Hepatocyte (in vitro differentiated cells): Measurements from ENCODE around the gene PLPPR1. TPM values are rescaled to one million over a fixed set of nuclear protein-coding genes. Genes with fewer than 3 reads are reported as not detected.
"Not testable (repeated sequence)": the region's sequence is repeated elsewhere in the genome, so short reads cannot be mapped to it uniquely, and the experiment has no call there.

ENCODE experiments used
- DNase-seq: peaks from one replicate; pipeline ENCODE4 v3.0.0-alpha.2; 2016; ENCODE audit warnings: low spot score
- H2AFZ ChIP-seq: fragments of 200-600 bp; sonication (generic); 2 replicates; pipeline ENCODE4 v1.6.0; 2016; ENCODE audit warnings: antibody characterized with exemption, mild to moderate bottlenecking
- H3K27ac ChIP-seq: fragments of 200-600 bp; sonication (generic); 2 replicates; pipeline ENCODE4 v1.5.1; 2016; ENCODE audit warnings: mild to moderate bottlenecking
- H3K27me3 ChIP-seq: fragments of 200-600 bp; sonication (generic); 2 replicates; pipeline ENCODE4 v1.6.1; 2016
- H3K36me3 ChIP-seq: fragments of 200-600 bp; sonication (generic); replicated peaks from 2 replicates; pipeline ENCODE4 v1.5.1; 2016; ENCODE audit warnings: low read depth; ENCODE audit not compliant: insufficient read depth
- H3K4me1 ChIP-seq: fragments of 200-600 bp; sonication (generic); 2 replicates; pipeline ENCODE4 v1.5.1; 2016; ENCODE audit warnings: mild to moderate bottlenecking, moderate library complexity; ENCODE audit not compliant: insufficient read depth
- H3K4me2 ChIP-seq: fragments of 200-600 bp; sonication (generic); 2 replicates; pipeline ENCODE4 v1.6.0; 2016
- H3K4me3 ChIP-seq: fragments of 200-600 bp; sonication (generic); 2 replicates; pipeline ENCODE4 v1.5.1; 2016; ENCODE audit warnings: mild to moderate bottlenecking
- H3K79me2 ChIP-seq: fragments of 200-600 bp; sonication (generic); 2 replicates; pipeline ENCODE4 v1.6.0; 2017; ENCODE audit warnings: mild to moderate bottlenecking
- H3K9me2 ChIP-seq: fragments of 200-600 bp; sonication (generic); replicated peaks from 2 replicates; pipeline ENCODE4 v1.6.0; 2017; ENCODE audit warnings: mild to moderate bottlenecking; ENCODE audit not compliant: insufficient read depth
- H3K9me3 ChIP-seq: fragments of 200-600 bp; sonication (generic); 2 replicates; pipeline ENCODE4 v1.5.1; 2016; ENCODE audit warnings: low read depth, mild to moderate bottlenecking
- H4K20me1 ChIP-seq: fragments of 200-600 bp; sonication (generic); 2 replicates; pipeline ENCODE4 v1.6.0; 2016; ENCODE audit warnings: mild to moderate bottlenecking; ENCODE audit not compliant: insufficient read depth, poor library complexity, severe bottlenecking
- EZH2 ChIP-seq: fragments of 200-600 bp; sonication (generic); IDR thresholded peaks from 2 replicates; pipeline ENCODE4 v1.6.1; 2016; ENCODE audit warnings: antibody characterized with exemption, mild to moderate bottlenecking, borderline replicate concordance
- EZH2phosphoT487 ChIP-seq: fragments of 200-600 bp; sonication (generic); IDR thresholded peaks from one replicate; pipeline ENCODE4 v1.6.1; 2018; ENCODE audit warnings: antibody characterized with exemption, mild to moderate bottlenecking, low read depth, moderate library complexity; ENCODE audit not compliant: unreplicated experiment, severe bottlenecking
- WGBS: methylation state at CpG from one replicate; pipeline ENCODE4 v1.1.6; 2016; ENCODE audit warnings: low lambda C conversion rate; ENCODE audit errors: missing lambda C conversion rate; 5-methylcytosine and 5-hydroxymethylcytosine counted together
- polyA plus RNA-seq: library from polyadenylated mRNA; unstranded; fragments of >200 nt; fragmentation: Nextera tagmentation; extraction: Ambion mirVana; gene quantifications from 2 replicates; pipeline ENCODE4 v1.2.1, GENCODE V29; 2016
- total RNA-seq: library from RNA; depleted of rRNA; stranded (reverse); fragments of >200 nt; gene quantifications from 2 replicates; pipeline ENCODE4 v1.2.3, GENCODE V29; 2014
- TF ChIP-seq, protein P1 (sequence below): fragments of 200-600 bp; sonication (generic); IDR thresholded peaks from 2 replicates; pipeline ENCODE4 v1.5.1; 2016; ENCODE audit warnings: antibody characterized with exemption, mild to moderate bottlenecking; ENCODE audit not compliant: poor library complexity

The PLPPR1 gene
- total and polyA plus RNA-seq, 2 experiments from 2014 or later, result 0.27 to 2.1 TPM

DNA sequence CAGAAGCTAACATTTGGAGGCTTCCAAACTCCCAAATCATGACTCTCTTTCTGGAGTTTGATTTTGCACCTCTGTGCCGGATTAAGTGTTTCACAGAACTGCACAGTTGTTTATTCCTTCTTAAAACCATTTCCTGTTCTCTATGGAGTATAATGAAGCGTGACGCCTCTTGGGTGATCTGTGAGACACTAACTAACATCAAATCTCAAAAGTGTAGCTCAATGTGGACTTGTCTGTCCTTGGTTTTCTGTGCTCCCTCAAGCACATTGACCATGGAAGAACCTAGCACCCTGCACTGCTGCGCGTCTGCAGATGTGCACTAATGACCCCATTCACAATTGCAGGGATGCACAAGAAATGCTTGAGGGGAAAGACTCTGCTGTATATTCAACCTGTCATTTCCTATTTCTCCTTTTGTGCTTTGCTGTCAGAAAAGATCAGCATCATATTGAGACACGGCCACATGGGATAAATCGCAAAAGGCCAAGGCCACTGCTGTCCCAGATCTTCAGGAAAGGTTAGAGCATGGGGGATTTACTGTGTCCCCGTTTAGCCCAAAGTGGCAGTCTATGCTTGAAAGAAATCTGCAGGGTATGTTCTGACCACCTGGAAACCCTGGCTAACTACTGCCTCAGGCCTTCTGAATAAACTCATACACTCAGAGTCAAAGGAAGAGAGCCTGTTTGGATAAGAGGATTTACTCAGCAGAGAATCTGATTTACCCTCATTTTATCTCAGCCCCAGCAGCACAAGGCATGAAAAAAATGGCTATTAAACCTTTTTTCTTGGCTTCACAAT, 246.6 kb downstream of the PLPPR1 start:
- WGBS, result 84% methylated on average over 8 of the region's 8 CpGs

DNA sequence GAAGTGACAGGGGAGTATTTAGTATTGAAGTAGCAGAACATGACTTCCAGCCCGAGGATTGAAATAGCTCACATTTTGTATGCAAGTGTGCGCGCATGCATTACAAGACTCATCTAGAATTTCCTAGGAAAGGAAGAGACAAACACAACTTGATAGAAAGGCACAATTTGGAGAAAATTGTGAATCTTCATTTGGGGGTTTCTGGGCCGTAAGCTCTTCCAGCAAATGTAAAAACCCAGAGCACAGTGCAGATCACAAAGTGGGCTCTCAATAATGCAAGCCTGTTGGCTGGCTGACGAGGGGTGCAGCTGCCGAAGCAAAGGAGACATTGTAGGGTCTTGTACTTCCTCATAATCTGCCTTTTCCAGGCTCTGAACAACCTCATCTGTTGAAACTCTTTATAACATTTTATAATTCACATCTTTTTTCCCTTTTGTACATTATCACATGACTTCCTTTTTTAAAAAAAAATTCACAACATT, 247.3 kb downstream of the PLPPR1 start:
- Histone ChIP-seq H3K4me2 (no peak overlapping the region), H3K27ac (no peak overlapping the region), H3K9me3 (no peaks in the 10 kb centered on the region), H3K79me2 (no peaks in the 10 kb centered on the region), H3K27me3 (no peaks in the 10 kb centered on the region), H3K36me3 (no peaks in the 10 kb centered on the region), H2AFZ (no peak overlapping the region), H3K4me1 (no peaks in the 10 kb centered on the region), H4K20me1 (no peaks in the 10 kb centered on the region), H3K4me3 (no peak overlapping the region), H3K9me2 (no peaks in the 10 kb centered on the region)
- TF ChIP-seq, protein P1, sequence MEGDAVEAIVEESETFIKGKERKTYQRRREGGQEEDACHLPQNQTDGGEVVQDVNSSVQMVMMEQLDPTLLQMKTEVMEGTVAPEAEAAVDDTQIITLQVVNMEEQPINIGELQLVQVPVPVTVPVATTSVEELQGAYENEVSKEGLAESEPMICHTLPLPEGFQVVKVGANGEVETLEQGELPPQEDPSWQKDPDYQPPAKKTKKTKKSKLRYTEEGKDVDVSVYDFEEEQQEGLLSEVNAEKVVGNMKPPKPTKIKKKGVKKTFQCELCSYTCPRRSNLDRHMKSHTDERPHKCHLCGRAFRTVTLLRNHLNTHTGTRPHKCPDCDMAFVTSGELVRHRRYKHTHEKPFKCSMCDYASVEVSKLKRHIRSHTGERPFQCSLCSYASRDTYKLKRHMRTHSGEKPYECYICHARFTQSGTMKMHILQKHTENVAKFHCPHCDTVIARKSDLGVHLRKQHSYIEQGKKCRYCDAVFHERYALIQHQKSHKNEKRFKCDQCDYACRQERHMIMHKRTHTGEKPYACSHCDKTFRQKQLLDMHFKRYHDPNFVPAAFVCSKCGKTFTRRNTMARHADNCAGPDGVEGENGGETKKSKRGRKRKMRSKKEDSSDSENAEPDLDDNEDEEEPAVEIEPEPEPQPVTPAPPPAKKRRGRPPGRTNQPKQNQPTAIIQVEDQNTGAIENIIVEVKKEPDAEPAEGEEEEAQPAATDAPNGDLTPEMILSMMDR, result no peak
- TF ChIP-seq EZH2phosphoT487 (no peak), EZH2 (no peak)
- 94% methylated on average over 6 of the region's 6 CpGs for WGBS
- DNase-seq, result no peak

More for the DNA sequence above, 246.6 kb downstream of the PLPPR1 start:
- Histone ChIP-seq H3K4me1 (no peaks in the 10 kb centered on the region), H3K27ac (no peak overlapping the region), H2AFZ (no peak overlapping the region), H3K9me3 (no peaks in the 10 kb centered on the region), H3K36me3 (no peaks in the 10 kb centered on the region), H3K9me2 (no peaks in the 10 kb centered on the region), H3K4me3 (no peak overlapping the region), H4K20me1 (no peaks in the 10 kb centered on the region), H3K27me3 (no peaks in the 10 kb centered on the region), H3K4me2 (no peak overlapping the region), H3K79me2 (no peaks in the 10 kb centered on the region)
- TF ChIP-seq EZH2, result no peak
- TF ChIP-seq, protein P1, result no peak
- TF ChIP-seq EZH2phosphoT487, result no peak
- no peak for DNase-seq

DNA sequence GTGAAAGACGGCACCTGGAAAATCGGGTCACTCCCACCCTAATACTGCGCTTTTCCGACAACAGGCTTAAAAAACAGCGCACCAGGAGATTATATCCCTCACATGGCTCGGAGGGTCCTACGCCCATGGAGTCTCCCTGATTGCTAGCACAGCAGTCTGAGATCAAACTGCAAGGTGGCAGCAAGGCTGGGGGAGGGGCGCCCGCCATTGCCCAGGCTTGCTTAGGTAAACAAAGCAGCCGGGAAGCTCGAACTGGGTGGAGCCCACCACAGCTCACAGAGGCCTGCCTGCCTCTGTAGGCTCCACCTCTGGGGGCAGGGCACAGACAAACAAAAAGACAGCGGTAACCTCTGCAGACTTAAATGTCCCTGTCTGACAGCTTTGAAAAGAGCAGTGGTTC, 262.5 kb downstream of the PLPPR1 start:
- H3K27me3 ChIP-seq, H3K4me1 ChIP-seq, H3K79me2 ChIP-seq, H3K4me3 ChIP-seq, H3K27ac ChIP-seq, H3K9me2 ChIP-seq, H3K36me3 ChIP-seq, H4K20me1 ChIP-seq, DNase-seq, H3K9me3 ChIP-seq, H2AFZ ChIP-seq, H3K4me2 ChIP-seq: not testable (repeated sequence)
- WGBS, result 85% methylated on average over 11 of the region's 12 CpGs

GRCh38 chr9:101299901-101300300, 271.4 kb downstream of the PLPPR1 start:
- no peak overlapping the region for H3K27ac ChIP-seq
- no peaks in the 10 kb centered on the region for H4K20me1 ChIP-seq
- no peak overlapping the region for H3K4me3 ChIP-seq
- H3K4me2 ChIP-seq, result no peak overlapping the region
- H3K36me3 ChIP-seq, result no peaks in the 10 kb centered on the region
- no peaks in the 10 kb centered on the region for H3K9me2 ChIP-seq
- H3K9me3 ChIP-seq, result no peaks in the 10 kb centered on the region
- H3K4me1 ChIP-seq, result no peaks in the 10 kb centered on the region
- DNase-seq, result no peak
- no peak overlapping the region for H2AFZ ChIP-seq
- H3K79me2 ChIP-seq, result no peaks in the 10 kb centered on the region
- no peaks in the 10 kb centered on the region for H3K27me3 ChIP-seq
- TF ChIP-seq EZH2, result no peak
- no peak for TF ChIP-seq EZH2phosphoT487
- TF ChIP-seq, protein P1, result no peak
